Nephron progenitor cell (in vitro differentiated cells): Measurements from ENCODE around the gene CDIPT.
"Not testable (repeated sequence)": the region's sequence is repeated elsewhere in the genome, so short reads cannot be mapped to it uniquely, and the experiment has no call there.

Experiments
- DNase-seq: peaks from one replicate; pipeline ENCODE4 v3.0.0; 2021
- H3K27ac Mint-ChIP-seq: 2 replicates; pipeline ENCODE4 v1.8.0; 2021; ENCODE audit warnings: mild to moderate bottlenecking, moderate library complexity, mixed read lengths
- H3K27me3 Mint-ChIP-seq: 2 replicates; pipeline ENCODE4 v1.8.0; 2021; ENCODE audit warnings: mild to moderate bottlenecking, low read depth, mixed read lengths; ENCODE audit not compliant: poor library complexity
- H3K36me3 Mint-ChIP-seq: 2 replicates; pipeline ENCODE4 v1.8.0; 2021; ENCODE audit warnings: low read depth, mixed read lengths
- H3K4me1 Mint-ChIP-seq: 2 replicates; pipeline ENCODE4 v1.8.0; 2021; ENCODE audit warnings: mixed read lengths
- H3K4me3 Mint-ChIP-seq: 2 replicates; pipeline ENCODE4 v1.8.0; 2021; ENCODE audit warnings: mild to moderate bottlenecking, moderate library complexity, mixed read lengths
- H3K9me3 Mint-ChIP-seq: 2 replicates; pipeline ENCODE4 v1.8.0; 2021; ENCODE audit warnings: mild to moderate bottlenecking, moderate library complexity, mixed read lengths
- CTCF ChIP-seq: fragments of 200-600 bp; sonication (generic); IDR thresholded peaks from 2 replicates; pipeline ENCODE4 v1.5.0; 2021; ENCODE audit warnings: antibody characterized with exemption

The CDIPT gene

GRCh38 chr16:29835926-29836325, 27.1 kb downstream of the CDIPT start:
- peaks cover 19% of the 10 kb centered on the region for H3K27me3 Mint-ChIP-seq
- no peak overlapping the region for H3K27ac Mint-ChIP-seq
- no peak for DNase-seq
- peaks cover 9% of the 10 kb centered on the region for H3K4me1 Mint-ChIP-seq
- H3K9me3 Mint-ChIP-seq, result no peaks in the 10 kb centered on the region
- no peak overlapping the region for H3K4me3 Mint-ChIP-seq
- TF ChIP-seq CTCF, result no peak
- no peaks in the 10 kb centered on the region for H3K36me3 Mint-ChIP-seq

- Mint-ChIP-seq H3K36me3 (no peaks in the 10 kb centered on the region), H3K9me3 (no peaks in the 10 kb centered on the region), H3K4me3 (no peak overlapping the region), H3K4me1 (peaks cover 7% of the 10 kb centered on the region), H3K27ac (no peak overlapping the region), H3K27me3 (peaks cover 7% of the 10 kb centered on the region)
- DNase-seq, result no peak
- no peak for TF ChIP-seq CTCF
Measured at GRCh38 chr16:29834079-29834478, 28.9 kb downstream of the CDIPT start.

- H3K27ac Mint-ChIP-seq, DNase-seq, H3K4me3 Mint-ChIP-seq, H3K9me3 Mint-ChIP-seq, H3K27me3 Mint-ChIP-seq, H3K36me3 Mint-ChIP-seq, H3K4me1 Mint-ChIP-seq: not testable (repeated sequence)
Measured at GRCh38 chr16:29833219-29833618, 29.8 kb downstream of the CDIPT start.

- H3K4me1 Mint-ChIP-seq, result peaks cover 7% of the 10 kb centered on the region
- no peak for DNase-seq
- H3K9me3 Mint-ChIP-seq, result no peaks in the 10 kb centered on the region
- no peak overlapping the region for H3K27ac Mint-ChIP-seq
- no peak overlapping the region for H3K4me3 Mint-ChIP-seq
- no peaks in the 10 kb centered on the region for H3K36me3 Mint-ChIP-seq
- peaks cover 2% of the 10 kb centered on the region for H3K27me3 Mint-ChIP-seq
- no peak for TF ChIP-seq CTCF
Measured at GRCh38 chr16:29831490-29831889, 31.5 kb downstream of the CDIPT start.

- no peaks in the 10 kb centered on the region for H3K36me3 Mint-ChIP-seq
- no peak overlapping the region for H3K4me3 Mint-ChIP-seq
- no peak for DNase-seq
- peaks cover 4% of the 10 kb centered on the region for H3K4me1 Mint-ChIP-seq
- no peak for TF ChIP-seq CTCF
- no peaks in the 10 kb centered on the region for H3K9me3 Mint-ChIP-seq
- no peak overlapping the region for H3K27ac Mint-ChIP-seq
- peaks cover 2% of the 10 kb centered on the region for H3K27me3 Mint-ChIP-seq
Measured at GRCh38 chr16:29830774-29831173, 32.3 kb downstream of the CDIPT start.

GRCh38 chr16:29826342-29826695, 36.7 kb downstream of the CDIPT start:
- no peaks in the 10 kb centered on the region for H3K36me3 Mint-ChIP-seq
- H3K4me1 Mint-ChIP-seq, result peaks cover 19% of the 10 kb centered on the region
- TF ChIP-seq CTCF, result no peak
- H3K9me3 Mint-ChIP-seq, result no peaks in the 10 kb centered on the region
- H3K27ac Mint-ChIP-seq, result no peak overlapping the region
- no peak overlapping the region for H3K4me3 Mint-ChIP-seq
- H3K27me3 Mint-ChIP-seq, result peaks cover 3% of the 10 kb centered on the region
- DNase-seq, result no peak
